Small intestine (tissue), 7 donors: ENCODE results near the gene EPHB6. TPM values are rescaled to one million over a fixed set of nuclear protein-coding genes. Genes with fewer than 3 reads are reported as not detected.

ENCODE experiments used
- DNase-seq, 2 donors: peaks; one replicate each; pipeline versions ENCODE4 v3.0.0 to v3.0.0-alpha.2; 2013
- FAIRE-seq: peaks from 2 replicates; lab custom pipeline; 2012; peaks lifted over from hg19 to GRCh38; lab: Jason Lieb, UNC
- H3K27ac ChIP-seq, 3 donors: one replicate each; pipeline ENCODE4 v1.5.1; 2013; ENCODE audit warnings: low read length in 2 of 3, mild to moderate bottlenecking in 2 of 3, control low read depth in 1 of 3, inconsistent platforms in 1 of 3, low read depth in 1 of 3, moderate library complexity in 1 of 3
- H3K27me3 ChIP-seq, 3 donors: one replicate each; pipeline ENCODE4 v1.6.1; 2013; ENCODE audit warnings: low read length in 3 of 3, inconsistent platforms in 1 of 3; ENCODE audit not compliant: control insufficient read depth in 3 of 3, insufficient read depth in 3 of 3
- H3K36me3 ChIP-seq, 3 donors: one replicate each; pipeline ENCODE4 v1.6.1; 2013; ENCODE audit warnings: low read length in 3 of 3, inconsistent platforms in 1 of 3, low read depth in 1 of 3, mild to moderate bottlenecking in 1 of 3, moderate library complexity in 1 of 3; ENCODE audit not compliant: control insufficient read depth in 3 of 3, insufficient read depth in 2 of 3
- H3K4me1 ChIP-seq, 3 donors: one replicate each; pipeline ENCODE4 v1.6.1; 2013; ENCODE audit warnings: low read length in 2 of 3, inconsistent platforms in 1 of 3, low read depth in 1 of 3, mild to moderate bottlenecking in 1 of 3, moderate library complexity in 1 of 3; ENCODE audit not compliant: control insufficient read depth in 3 of 3, insufficient read depth in 2 of 3
- H3K4me3 ChIP-seq, 3 donors: one replicate each; pipeline ENCODE4 v1.5.1; 2013; ENCODE audit warnings: low read length in 3 of 3, control low read depth in 1 of 3, inconsistent platforms in 1 of 3, low read depth in 1 of 3, mild to moderate bottlenecking in 1 of 3, moderate library complexity in 1 of 3
- H3K9me3 ChIP-seq, 2 donors: one replicate each; pipeline ENCODE4 v1.6.1; 2013; ENCODE audit warnings: low read depth in 1 of 2, low read length in 1 of 2; ENCODE audit not compliant: control insufficient read depth in 2 of 2, insufficient read depth in 1 of 2
- WGBS, 3 donors: extraction: QIAGEN DNeasy Blood & Tissue Kit; methylation state at CpG; one replicate each; pipeline ENCODE4 v1.1.7; 2013; 5-methylcytosine and 5-hydroxymethylcytosine counted together
- polyA plus RNA-seq, 4 donors: library from polyadenylated mRNA; stranded (reverse) in 3 of 4; unstranded in 1 of 4; fragments of 200-250 nt in 3 of 4; fragments of 120-200 nt in 1 of 4; gene quantifications; one replicate each; pipeline versions ENCODE4 v1.2.1 to v1.2.3, GENCODE V29; 2013
- donor health status: healthy with polysubstance abuse.
- donor health status: control.
- donor health status: control.
- donor health status: Bipolar disorder and iron deficiency.
- donor health status: healthy.

EPHB6 gene
- polyA plus RNA-seq, 4 donors = 1.7 to 26.2 (median 11.8) TPM

GRCh38 chr7:142917447-142917846, 62.6 kb downstream of the EPHB6 start:
- Histone ChIP-seq H3K27me3 (peaks cover 0 to 2% (median 0%) of the 10 kb centered on the region in 3 donors), H3K27ac (no peak overlapping the region), H3K4me1 (peaks cover 0 to 17% (median 0%) of the 10 kb centered on the region in 3 donors), H3K9me3 (no peaks in the 10 kb centered on the region), H3K36me3 (no peaks in the 10 kb centered on the region), H3K4me3 (no peak overlapping the region)
- FAIRE-seq (no peak), DNase-seq (no peak)
- 75 to 90% (median 80%) methylated on average over 3 of the region's 3 CpGs for WGBS, 3 donors

GRCh38 chr7:142918901-142919300, 64.0 kb downstream of the EPHB6 start:
- Histone ChIP-seq H3K27me3 (peaks cover 0 to 2% (median 0%) of the 10 kb centered on the region in 3 donors), H3K36me3 (no peaks in the 10 kb centered on the region), H3K27ac (no peak overlapping the region), H3K9me3 (no peaks in the 10 kb centered on the region), H3K4me3 (no peak overlapping the region), H3K4me1 (peaks cover 0 to 20% (median 3%) of the 10 kb centered on the region in 3 donors)
- no peak for DNase-seq
- 80 to 89% (median 88%) methylated on average over 2 of the region's 2 CpGs for WGBS, 3 donors
- no peak for FAIRE-seq

- no peak overlapping the region for H3K4me3 ChIP-seq
- peaks cover 0 to 16% (median 5%) of the 10 kb centered on the region in 3 donors for H3K4me1 ChIP-seq
- H3K36me3 ChIP-seq = no peaks in the 10 kb centered on the region
- H3K27ac ChIP-seq = no peak overlapping the region
- whole genome bisulfite sequencing, 3 donors = 87 to 94% (median 88%) methylated on average over 3 of the region's 3 CpGs
- FAIRE-seq (no peak), DNase-seq (no peak)
- no peaks in the 10 kb centered on the region for H3K9me3 ChIP-seq
- peaks cover 0 to 2% (median 0%) of the 10 kb centered on the region in 3 donors for H3K27me3 ChIP-seq
Observed at GRCh38 chr7:142919656-142920055, 64.8 kb downstream of the EPHB6 start.

Other genes starting within 250 kb of the EPHB6 start
- gene PRSS1, start 105.6 kb upstream of the EPHB6 start, polyA plus RNA-seq = 10 to 100 TPM in 3 of 4 donors, under 1 TPM in 1; 0.06 to 28.2 (median 15.0) TPM
- gene PRSS2, start 84.1 kb upstream of the EPHB6 start, polyA plus RNA-seq = 100 to 1,000 TPM in 2 of 4 donors, 10 to 100 TPM in 1, under 1 TPM in 1; 0.80 to 814 (median 123) TPM
- 10 to 100 TPM in 2 of 4 donors, 1 to 10 TPM in 1, under 1 TPM in 1; 0.22 to 27.3 (median 15.9) TPM for gene TRPV6, start 30.7 kb downstream of the EPHB6 start, polyA plus RNA-seq
- gene TRPV5, start 78.7 kb downstream of the EPHB6 start, polyA plus RNA-seq = under 1 TPM in 2 of 4 donors, not detected in 2; 0.01 to 0.03 TPM
- gene LLCFC1, start 84.4 kb downstream of the EPHB6 start, polyA plus RNA-seq = under 1 TPM in 1 of 4 donors, not detected in 3; 0.19 TPM
- 1 to 10 TPM in 1 of 4 donors, under 1 TPM in 1, not detected in 2; 0.13 to 6.6 TPM for gene KEL, start 107.3 kb downstream of the EPHB6 start, polyA plus RNA-seq
- not detected for gene OR9A2, start 172.1 kb downstream of the EPHB6 start, polyA plus RNA-seq
- not detected for gene OR6V1, start 197.3 kb downstream of the EPHB6 start, polyA plus RNA-seq